Prostate gland (tissue), 2 donors: ENCODE data around the gene MARF1.

Source experiments
- POLR2A ChIP-seq: fragments of 450-650 bp; IDR thresholded peaks from one replicate; pipeline ENCODE4 v1.6.1; 2016; ENCODE audit warnings: antibody characterized with exemption, mild to moderate bottlenecking
- TF ChIP-seq, protein P1 (sequence below), 4 experiments: fragments of 200-600 bp in 2 of 4; fragments of 450-650 bp in 2 of 4; sonication (generic) in 2 of 4; IDR thresholded peaks; 1 replicate in 3 of 4; 2 replicates in 1 of 4; pipeline ENCODE4 v1.5.1; 2016 to 2019; ENCODE audit warnings: antibody characterized with exemption in 4 of 4, mild to moderate bottlenecking in 2 of 4, moderate library complexity in 2 of 4

DNA sequence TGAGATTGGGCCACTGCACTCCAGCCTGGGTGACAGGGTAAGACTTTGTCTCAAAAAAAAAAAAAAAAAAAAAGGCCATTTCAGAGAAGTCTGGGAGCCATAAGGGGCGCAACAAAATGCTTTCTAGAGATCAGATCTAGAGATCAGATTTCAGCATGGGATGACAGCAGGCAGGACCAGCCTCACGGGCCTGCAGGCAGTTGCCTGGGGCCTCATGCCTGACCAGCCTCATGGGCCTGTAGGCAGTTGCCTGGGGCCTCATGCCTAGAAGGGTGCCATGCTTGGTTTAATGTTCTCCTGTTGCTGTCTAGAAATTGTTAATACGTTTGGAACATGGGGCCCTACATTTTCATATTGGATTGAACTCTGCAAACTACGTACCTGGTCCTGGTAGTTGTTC lies 59.4 kb downstream of the MARF1 start:
- TF ChIP-seq, protein P1, sequence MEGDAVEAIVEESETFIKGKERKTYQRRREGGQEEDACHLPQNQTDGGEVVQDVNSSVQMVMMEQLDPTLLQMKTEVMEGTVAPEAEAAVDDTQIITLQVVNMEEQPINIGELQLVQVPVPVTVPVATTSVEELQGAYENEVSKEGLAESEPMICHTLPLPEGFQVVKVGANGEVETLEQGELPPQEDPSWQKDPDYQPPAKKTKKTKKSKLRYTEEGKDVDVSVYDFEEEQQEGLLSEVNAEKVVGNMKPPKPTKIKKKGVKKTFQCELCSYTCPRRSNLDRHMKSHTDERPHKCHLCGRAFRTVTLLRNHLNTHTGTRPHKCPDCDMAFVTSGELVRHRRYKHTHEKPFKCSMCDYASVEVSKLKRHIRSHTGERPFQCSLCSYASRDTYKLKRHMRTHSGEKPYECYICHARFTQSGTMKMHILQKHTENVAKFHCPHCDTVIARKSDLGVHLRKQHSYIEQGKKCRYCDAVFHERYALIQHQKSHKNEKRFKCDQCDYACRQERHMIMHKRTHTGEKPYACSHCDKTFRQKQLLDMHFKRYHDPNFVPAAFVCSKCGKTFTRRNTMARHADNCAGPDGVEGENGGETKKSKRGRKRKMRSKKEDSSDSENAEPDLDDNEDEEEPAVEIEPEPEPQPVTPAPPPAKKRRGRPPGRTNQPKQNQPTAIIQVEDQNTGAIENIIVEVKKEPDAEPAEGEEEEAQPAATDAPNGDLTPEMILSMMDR (IDR thresholded peaks at IDR 0.05) = no peak
- no peak for TF ChIP-seq POLR2A
